IMR-90 (cell line): Measurements from ENCODE around the gene IMP3. TPM values are rescaled to one million over a fixed set of nuclear protein-coding genes. Genes with fewer than 3 reads are reported as not detected.

ENCODE experiments used
- ATAC-seq: fragments of 200-7000 bp; cut with Tn5 transposase; 2 replicates; pipeline ENCODE4 v1.9.1; 2020; ENCODE audit warnings: low read depth, mild to moderate bottlenecking, moderate library complexity
- BruUV-seq: library from RNA; stranded (reverse); fragments of 400-500 nt; replicated peaks from 2 replicates; lab custom pipeline; 2021; lab: Mats Ljungman, UMichigan
- CTCF ChIA-PET: fragments of 300-600 bp; formaldehyde crosslinking; extraction: SDS; loops from one replicate; lab custom pipeline; 2021; ENCODE audit warnings: antibody characterized with exemption; lab: Yijun Ruan, JAX
- POLR2A ChIA-PET: fragments of 300-600 bp; sonication (Branson Sonifier 250); formaldehyde crosslinking; loops from one replicate; lab custom pipeline; 2022; ENCODE audit warnings: antibody characterized with exemption; ENCODE audit not compliant: unreplicated experiment; lab: Charles Lee
- DNase-seq: peaks from one replicate; pipeline ENCODE4 v3.0.0; 2013
- H2AFZ ChIP-seq: replicated peaks from 2 replicates; pipeline ENCODE3; 2013; ENCODE audit warnings: low read length, mild to moderate bottlenecking; ENCODE audit not compliant: poor library complexity
- H2AK5ac ChIP-seq: 2 replicates; pipeline ENCODE4 v1.6.1; 2013; ENCODE audit warnings: low read depth, low read length, inconsistent platforms
- H2AK9ac ChIP-seq: replicated peaks from 2 replicates; pipeline ENCODE3; 2013; ENCODE audit warnings: mild to moderate bottlenecking, low read depth, low read length, moderate library complexity; ENCODE audit not compliant: poor library complexity
- H2BK120ac ChIP-seq: 2 replicates; pipeline ENCODE4 v1.6.1; 2013; ENCODE audit warnings: low read depth, low read length, inconsistent platforms
- H2BK15ac ChIP-seq: 3 replicates; pipeline ENCODE4 v1.6.1; 2013; ENCODE audit warnings: low read depth, low read length, inconsistent platforms
- H2BK20ac ChIP-seq: 2 replicates; pipeline ENCODE4 v1.6.1; 2013; ENCODE audit warnings: low read depth, mild to moderate bottlenecking, inconsistent platforms, low read length, moderate library complexity
- H2BK5ac ChIP-seq: 2 replicates; pipeline ENCODE4 v1.6.1; 2013; ENCODE audit warnings: mild to moderate bottlenecking, low read depth, low read length, inconsistent platforms; ENCODE audit not compliant: poor library complexity, severe bottlenecking
- H3K14ac ChIP-seq: replicated peaks from 2 replicates; pipeline ENCODE4 v1.6.1; 2013; ENCODE audit warnings: low read depth, low read length, inconsistent platforms
- H3K18ac ChIP-seq: 2 replicates; pipeline ENCODE4 v1.6.1; 2013; ENCODE audit warnings: low read depth, low read length, control low read depth
- H3K23ac ChIP-seq: 2 replicates; pipeline ENCODE4 v1.6.1; 2013; ENCODE audit warnings: low read depth, low read length, inconsistent platforms
- H3K27ac ChIP-seq: 2 replicates; pipeline ENCODE4 v1.5.1; 2013; ENCODE audit warnings: mild to moderate bottlenecking, control low read depth, low read length; ENCODE audit not compliant: insufficient read depth
- H3K27me3 ChIP-seq: 2 replicates; pipeline ENCODE4 v1.6.1; 2013; ENCODE audit warnings: low read length; ENCODE audit not compliant: control insufficient read depth, insufficient read depth
- H3K36me3 ChIP-seq: 2 replicates; pipeline ENCODE4 v1.6.1; 2013; ENCODE audit warnings: low read length, mixed read lengths; ENCODE audit not compliant: control insufficient read depth, insufficient read depth
- H3K4ac ChIP-seq: 2 replicates; pipeline ENCODE4 v1.6.1; 2013; ENCODE audit warnings: low read depth, low read length, inconsistent platforms
- H3K4me1 ChIP-seq: 2 replicates; pipeline ENCODE4 v1.6.1; 2013; ENCODE audit warnings: low read length, mixed read lengths; ENCODE audit not compliant: control insufficient read depth, insufficient read depth
- H3K4me2 ChIP-seq: 2 replicates; pipeline ENCODE4 v1.6.1; 2013; ENCODE audit warnings: low read depth, mild to moderate bottlenecking, control low read depth, low read length, moderate library complexity
- H3K4me3 ChIP-seq: 2 replicates; pipeline ENCODE4 v1.5.1; 2013; ENCODE audit warnings: low read depth, mild to moderate bottlenecking, control low read depth, low read length, moderate library complexity; ENCODE audit not compliant: insufficient read depth
- H3K56ac ChIP-seq: 2 replicates; pipeline ENCODE4 v1.6.1; 2013; ENCODE audit warnings: low read length, inconsistent platforms; ENCODE audit not compliant: insufficient read depth; ENCODE audit errors: extremely low read depth
- H3K79me1 ChIP-seq, 2 experiments: 2 replicates each; pipeline ENCODE4 v1.6.1; 2013; ENCODE audit warnings: low read length in 2 of 2, inconsistent platforms in 1 of 2, low read depth in 1 of 2
- H3K9ac ChIP-seq: 2 replicates; pipeline ENCODE4 v1.6.1; 2013; ENCODE audit warnings: low read depth, low read length, control low read depth
- H3K9me1 ChIP-seq: 2 replicates; pipeline ENCODE4 v1.6.1; 2013; ENCODE audit warnings: low read length, inconsistent platforms; ENCODE audit not compliant: insufficient read depth
- H3K9me3 ChIP-seq: 2 replicates; pipeline ENCODE4 v1.6.1; 2013; ENCODE audit warnings: low read length; ENCODE audit not compliant: control insufficient read depth, insufficient read depth
- H4K20me1 ChIP-seq: 2 replicates; pipeline ENCODE4 v1.6.1; 2013; ENCODE audit warnings: low read length, inconsistent platforms; ENCODE audit not compliant: insufficient read depth
- H4K5ac ChIP-seq: 2 replicates; pipeline ENCODE4 v1.6.1; 2013; ENCODE audit warnings: mild to moderate bottlenecking, low read depth, low read length, control low read depth
- H4K8ac ChIP-seq, 2 experiments: 2 replicates each; pipeline ENCODE4 v1.6.1; 2013; ENCODE audit warnings: low read depth in 2 of 2, low read length in 2 of 2, control low read depth in 1 of 2, inconsistent platforms in 1 of 2
- H4K91ac ChIP-seq: 2 replicates; pipeline ENCODE4 v1.6.1; 2013; ENCODE audit warnings: low read depth, low read length, inconsistent platforms; ENCODE audit not compliant: insufficient read depth
- BHLHE40 ChIP-seq: fragments of 150-350 bp; IDR thresholded peaks from 2 replicates; pipeline ENCODE4 v1.6.1; 2016; ENCODE audit warnings: mild to moderate bottlenecking, low read depth, low read length
- CEBPB ChIP-seq: IDR thresholded peaks from 2 replicates; pipeline ENCODE4 v1.6.1; 2012; ENCODE audit warnings: low read depth, low read length, improper control_type of control experiment
- FOS ChIP-seq: fragments of 150-350 bp; IDR thresholded peaks from 2 replicates; pipeline ENCODE4 v1.6.1; 2016; ENCODE audit warnings: low read depth, low read length
- MAFK ChIP-seq: IDR thresholded peaks from 2 replicates; pipeline ENCODE4 v1.6.1; 2012; ENCODE audit warnings: low read depth, low read length, improper control_type of control experiment
- MAZ ChIP-seq: IDR thresholded peaks from 2 replicates; pipeline ENCODE4 v1.6.1; 2012; ENCODE audit warnings: low read depth, mild to moderate bottlenecking, low read length, improper control_type of control experiment, moderate library complexity, borderline replicate concordance
- MXI1 ChIP-seq: IDR thresholded peaks from 2 replicates; pipeline ENCODE4 v1.6.1; 2012; ENCODE audit warnings: low read depth, mild to moderate bottlenecking, low read length, moderate library complexity, borderline replicate concordance
- POLR2A ChIP-seq: IDR thresholded peaks from 2 replicates; pipeline ENCODE4 v1.6.1; 2012; ENCODE audit warnings: mild to moderate bottlenecking, low read depth, low read length
- RAD21 ChIP-seq: IDR thresholded peaks from 2 replicates; pipeline ENCODE4 v1.6.1; 2012; ENCODE audit warnings: low read length, improper control_type of control experiment
- RCOR1 ChIP-seq: IDR thresholded peaks from 2 replicates; pipeline ENCODE4 v1.6.1; 2012; ENCODE audit warnings: mild to moderate bottlenecking, low read length, improper control_type of control experiment; ENCODE audit not compliant: insufficient replicate concordance
- RFX5 ChIP-seq: IDR thresholded peaks from 2 replicates; pipeline ENCODE4 v1.8.0; 2012; ENCODE audit warnings: low read depth, mild to moderate bottlenecking, low read length, moderate library complexity
- SMC3 ChIP-seq: fragments of 150-350 bp; IDR thresholded peaks from 2 replicates; pipeline ENCODE4 v1.6.1; 2016; ENCODE audit warnings: low read depth, mild to moderate bottlenecking, antibody characterized with exemption, low read length, moderate library complexity
- WGBS, 2 experiments: methylation state at CpG; one replicate each; pipeline versions ENCODE4 v1.1.5 to v1.1.7; 2013; ENCODE audit warnings: missing lambda C conversion rate in 2 of 2; ENCODE audit not compliant: insufficient read length in 1 of 2; ENCODE audit errors: extremely low coverage in 2 of 2; 5-methylcytosine and 5-hydroxymethylcytosine counted together
- dilution Hi-C: fragments of 300-500 bp; cut with HindIII; formaldehyde crosslinking; loops from one replicate; pipeline ENCODE4 v1.14.3; 2018; ENCODE audit warnings: low sequenced_read_pairs; ENCODE audit not compliant: unreplicated experiment
- in situ Hi-C: fragments of 300-500 bp; cut with MboI; formaldehyde crosslinking; loops from 3 replicates; pipeline ENCODE4 v1.14.3; 2019; ENCODE audit warnings: low sequenced_read_pairs, inconsistent platforms, mixed read lengths
- intact Hi-C: fragments of 100-400 bp; cut with micrococcal nuclease; formaldehyde crosslinking; loops from 2 replicates; pipeline ENCODE4 v1.10.0; 2022
- polyA plus RNA-seq, 3 experiments: library from polyadenylated mRNA; depleted of rRNA; stranded (reverse); fragments of >200 nt; gene quantifications; 2 replicates each; pipeline ENCODE4 v1.2.3, GENCODE V29; 2012; ENCODE audit warnings: low replicate concordance in 1 of 3
- total RNA-seq: library from RNA; depleted of rRNA; stranded (reverse); fragments of >200 nt; gene quantifications from 2 replicates; pipeline ENCODE4 v1.2.3, GENCODE V29; 2012
- TF ChIP-seq, protein P1 (sequence below): fragments of 150-350 bp; IDR thresholded peaks from 2 replicates; pipeline ENCODE4 v1.6.1; 2016; ENCODE audit warnings: low read depth, mild to moderate bottlenecking, low read length, moderate library complexity, borderline replicate concordance
- TF ChIP-seq, protein P2 (sequence below): fragments of 150-350 bp; IDR thresholded peaks from 2 replicates; pipeline ENCODE4 v1.6.1; 2017; ENCODE audit warnings: mild to moderate bottlenecking, antibody characterized with exemption, low read length, low read depth

Gene IMP3
- total and polyA plus RNA-seq, 2 of the 4 experiments (the other 2 are of a cell fraction) = 42.1 to 59.3 TPM

DNA sequence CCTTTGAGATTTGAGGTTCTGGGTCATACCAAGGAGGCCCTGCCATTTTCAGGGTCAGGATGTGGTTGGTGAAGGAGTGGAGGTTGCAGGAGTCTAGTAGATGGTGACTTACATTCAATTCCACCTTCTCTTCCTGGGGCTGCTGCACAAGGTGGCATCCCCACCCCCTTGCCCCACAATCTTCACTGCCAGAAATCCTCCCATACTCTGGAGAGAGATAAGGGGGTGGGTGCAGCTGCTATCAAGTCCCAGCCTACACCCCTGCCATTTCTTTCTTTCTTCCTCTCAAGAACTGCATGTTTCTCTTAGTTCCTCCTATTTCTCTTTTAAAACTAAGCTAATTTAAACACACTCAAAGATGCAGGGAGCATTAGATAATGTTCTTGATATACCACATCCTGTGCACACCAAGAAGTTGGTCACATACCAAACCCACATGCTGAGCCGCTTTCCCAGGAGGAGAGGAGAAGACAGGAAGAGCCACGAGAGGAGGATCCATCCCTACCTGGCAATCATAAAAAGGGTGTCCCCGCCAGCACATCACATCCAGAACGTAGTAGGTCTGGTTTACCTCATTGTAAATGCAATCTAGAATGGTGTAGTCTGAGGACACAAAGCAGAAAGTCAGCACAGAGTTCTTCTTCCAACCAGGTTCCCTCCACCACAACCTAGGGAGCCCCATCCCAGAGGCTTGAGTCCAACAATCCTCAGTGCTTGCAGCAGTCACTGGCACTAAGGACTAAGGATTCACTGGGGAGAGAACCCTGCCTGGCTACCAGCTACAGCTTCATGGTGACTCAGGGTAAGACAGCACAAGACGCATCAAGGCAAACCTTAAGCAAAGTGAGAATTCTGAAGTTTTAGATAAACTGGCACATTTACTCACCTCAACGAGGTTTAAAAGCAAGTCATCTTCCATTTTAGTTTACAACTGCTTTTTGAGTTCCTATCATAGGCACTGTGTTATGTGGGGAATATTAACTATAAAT, 33.0 kb downstream of the IMP3 start:
- no peak overlapping the region for H2AK5ac ChIP-seq
- DNase-seq (peak; percentile 51), ATAC-seq (no peak)
- no peak overlapping the region for H2BK20ac ChIP-seq
- dilution Hi-C loops = no loop called here
- H3K4me2 ChIP-seq = no peak overlapping the region
- no peak overlapping the region for H3K56ac ChIP-seq
- H3K23ac ChIP-seq = no peak overlapping the region
- H2AFZ ChIP-seq = no peak overlapping the region
- no peak overlapping the region for H3K14ac ChIP-seq
- in situ Hi-C loops = no loop called here
- H4K91ac ChIP-seq = no peak overlapping the region
- no peak overlapping the region for H3K18ac ChIP-seq
- H2BK120ac ChIP-seq = no peak overlapping the region
- no CpG with 5 or more reads among the region's 6 CpGs for WGBS, 2 experiments
- no peak overlapping the region for H4K5ac ChIP-seq
- H3K27me3 ChIP-seq = no peaks in the 10 kb centered on the region
- ChIA-PET CTCF (interaction anchor here (1.1 kb wide), 1 partner anchor 14 kb away, joined by 3 read pairs; no protein-coding TSS in a partner anchor), POLR2A (no interaction called here)
- TF ChIP-seq RAD21 (no peak), MAZ (no peak), SMC3 (no peak), MAFK (no peak), RCOR1 (no peak), CEBPB (no peak), BHLHE40 (no peak), MXI1 (no peak), RFX5 (no peak), FOS (no peak), POLR2A (no peak)
- TF ChIP-seq, protein P1, sequence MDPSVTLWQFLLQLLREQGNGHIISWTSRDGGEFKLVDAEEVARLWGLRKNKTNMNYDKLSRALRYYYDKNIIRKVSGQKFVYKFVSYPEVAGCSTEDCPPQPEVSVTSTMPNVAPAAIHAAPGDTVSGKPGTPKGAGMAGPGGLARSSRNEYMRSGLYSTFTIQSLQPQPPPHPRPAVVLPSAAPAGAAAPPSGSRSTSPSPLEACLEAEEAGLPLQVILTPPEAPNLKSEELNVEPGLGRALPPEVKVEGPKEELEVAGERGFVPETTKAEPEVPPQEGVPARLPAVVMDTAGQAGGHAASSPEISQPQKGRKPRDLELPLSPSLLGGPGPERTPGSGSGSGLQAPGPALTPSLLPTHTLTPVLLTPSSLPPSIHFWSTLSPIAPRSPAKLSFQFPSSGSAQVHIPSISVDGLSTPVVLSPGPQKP = no peak
- TF ChIP-seq, protein P2, sequence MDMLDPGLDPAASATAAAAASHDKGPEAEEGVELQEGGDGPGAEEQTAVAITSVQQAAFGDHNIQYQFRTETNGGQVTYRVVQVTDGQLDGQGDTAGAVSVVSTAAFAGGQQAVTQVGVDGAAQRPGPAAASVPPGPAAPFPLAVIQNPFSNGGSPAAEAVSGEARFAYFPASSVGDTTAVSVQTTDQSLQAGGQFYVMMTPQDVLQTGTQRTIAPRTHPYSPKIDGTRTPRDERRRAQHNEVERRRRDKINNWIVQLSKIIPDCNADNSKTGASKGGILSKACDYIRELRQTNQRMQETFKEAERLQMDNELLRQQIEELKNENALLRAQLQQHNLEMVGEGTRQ = no peak
- peaks cover 51% of the 10 kb centered on the region for H3K36me3 ChIP-seq
- intact Hi-C loops = no loop called here
- no peak overlapping the region for H2AK9ac ChIP-seq
- H3K27ac ChIP-seq = no peak overlapping the region
- no peak overlapping the region for H2BK15ac ChIP-seq
- H3K79me1 ChIP-seq = peaks cover 2% of the 10 kb centered on the region in 2 experiments; a peak in 2 of 4 replicates
- no peak overlapping the region for H3K9ac ChIP-seq
- no peaks in the 10 kb centered on the region for H3K4me1 ChIP-seq
- H2BK5ac ChIP-seq = no peak overlapping the region
- H3K4me3 ChIP-seq = no peak overlapping the region
- H3K4ac ChIP-seq = no peak overlapping the region
- no peaks in the 10 kb centered on the region for H4K20me1 ChIP-seq
- H3K9me1 ChIP-seq = no peaks in the 10 kb centered on the region
- no peak overlapping the region for H4K8ac ChIP-seq
- H3K9me3 ChIP-seq = no peaks in the 10 kb centered on the region
- no TSS peak for BruUV-seq
